Middle frontal gyrus (tissue), 1 donor: ENCODE results near the gene CREBRF.
"Not testable (repeated sequence)": the region's sequence is repeated elsewhere in the genome, so short reads cannot be mapped to it uniquely, and the experiment has no call there.

Experiments
- DNase-seq: peaks from one replicate; pipeline ENCODE4 v3.0.0-alpha.2; 2015; ENCODE audit warnings: low spot score; ENCODE audit errors: extremely low spot score

CREBRF gene

GRCh38 chr5:173035904-173036707 is 20.0 kb upstream of the CREBRF start:
- no peak for DNase-seq

- DNase-seq = no peak
Measured at GRCh38 chr5:173039188-173039587, 17.0 kb upstream of the CREBRF start.

GRCh38 chr5:173039964-173040363 is 16.2 kb upstream of the CREBRF start:
- no peak for DNase-seq

- DNase-seq = no peak
Measured at GRCh38 chr5:173041881-173042762, 14.0 kb upstream of the CREBRF start.

GRCh38 chr5:173042763-173043107 is 13.4 kb upstream of the CREBRF start:
- no peak for DNase-seq

- DNase-seq = no peak
Measured at GRCh38 chr5:173045474-173045873, 10.7 kb upstream of the CREBRF start.

- DNase-seq = not testable (repeated sequence)
Measured at GRCh38 chr5:173047096-173047837, 8.9 kb upstream of the CREBRF start.

- no peak for DNase-seq
Measured at GRCh38 chr5:173047838-173048105, 8.4 kb upstream of the CREBRF start.

- no peak for DNase-seq
Measured at GRCh38 chr5:173050791-173051190, 5.4 kb upstream of the CREBRF start.

- no peak for DNase-seq
Measured at GRCh38 chr5:173051746-173052145, 4.4 kb upstream of the CREBRF start.

GRCh38 chr5:173053041-173053440 is 3.1 kb upstream of the CREBRF start:
- no peak for DNase-seq

GRCh38 chr5:173055042-173055721 is 970 bp upstream of the CREBRF start:
- no peak for DNase-seq

GRCh38 chr5:173055722-173055982 is 500 bp upstream of the CREBRF start:
- DNase-seq = no peak

GRCh38 chr5:173056783-173057061 is 570 bp downstream of the CREBRF start:
- DNase-seq = no peak

- DNase-seq = peak; percentile 91
Measured at GRCh38 chr5:173057062-173057924, 1.1 kb downstream of the CREBRF start.

- no peak for DNase-seq
Measured at GRCh38 chr5:173062141-173062540, 6.0 kb downstream of the CREBRF start.

- DNase-seq = no peak
Measured at GRCh38 chr5:173065155-173065554, 9.0 kb downstream of the CREBRF start.

- DNase-seq = no peak
Measured at GRCh38 chr5:173069671-173070070, 13.5 kb downstream of the CREBRF start.

- no peak for DNase-seq
Measured at GRCh38 chr5:173075137-173075843, 19.1 kb downstream of the CREBRF start.

- DNase-seq = no peak
Measured at GRCh38 chr5:173075970-173076369, 19.8 kb downstream of the CREBRF start.
